ENCODE measurements around the gene DNM3.

- TF ChIP-seq FOS (IDR thresholded peaks at IDR 0.05; ENCODE audit: borderline replicate concordance, insufficient read depth, low read length) (no peak), CTCF (IDR thresholded peaks at IDR 0.05; ENCODE audit: extremely low read depth in 1 of 2, insufficient read depth in 1 of 2, low read depth in 1 of 2, low read length in 2 of 2) (no peak)
Observed at GRCh38 chr1:171943973-171944561, 102.8 kb downstream of the DNM3 start.
